Inflammatory macrophage (primary cell): ENCODE measurements around the gene SFI1.
A peak's percentile ranks its signal among the peaks of the same experiment; 100 is the strongest.

ENCODE experiments used
- DNase-seq, 2 donors: peaks; one replicate each; pipeline ENCODE4 v3.0.0-alpha.2; 2020 to 2022

SFI1 gene

DNA sequence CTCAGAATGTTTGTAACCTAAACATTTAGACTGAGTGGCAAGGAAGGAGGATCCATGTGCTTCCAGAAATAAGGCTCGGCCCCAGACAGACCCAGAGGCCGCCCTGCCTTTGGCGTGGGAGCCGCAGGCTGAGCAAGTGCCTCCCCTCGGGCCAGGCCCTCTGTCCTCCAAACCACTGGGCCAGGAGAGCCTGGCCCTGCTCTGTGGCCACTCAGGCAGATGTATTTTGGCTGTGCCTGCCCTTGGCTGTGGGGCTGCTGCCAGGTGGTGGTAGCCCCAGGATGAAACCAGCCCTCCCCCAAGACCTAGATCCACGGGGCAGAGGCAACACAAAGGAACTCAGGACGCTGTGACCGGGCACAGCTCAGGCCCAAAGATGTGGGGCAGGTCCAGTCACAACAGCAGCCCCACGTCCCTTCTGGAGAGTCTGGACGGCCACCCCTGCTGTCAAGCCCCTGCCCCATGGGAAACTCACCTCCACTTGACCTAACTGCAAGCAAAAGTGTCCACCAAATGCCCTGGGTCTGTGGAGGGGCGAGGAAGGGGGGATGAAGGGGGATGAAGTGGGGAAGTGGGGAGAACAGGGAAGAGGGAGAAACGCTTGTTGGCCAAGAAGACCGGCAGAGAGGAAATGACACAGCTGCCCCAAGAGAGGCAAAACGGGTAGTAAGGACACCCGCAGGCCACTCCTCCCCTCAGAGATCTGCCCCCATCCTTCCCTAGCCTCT is 141.7 kb downstream of the SFI1 start:
- DNase-seq = peak; percentile 91 to 92

DNA sequence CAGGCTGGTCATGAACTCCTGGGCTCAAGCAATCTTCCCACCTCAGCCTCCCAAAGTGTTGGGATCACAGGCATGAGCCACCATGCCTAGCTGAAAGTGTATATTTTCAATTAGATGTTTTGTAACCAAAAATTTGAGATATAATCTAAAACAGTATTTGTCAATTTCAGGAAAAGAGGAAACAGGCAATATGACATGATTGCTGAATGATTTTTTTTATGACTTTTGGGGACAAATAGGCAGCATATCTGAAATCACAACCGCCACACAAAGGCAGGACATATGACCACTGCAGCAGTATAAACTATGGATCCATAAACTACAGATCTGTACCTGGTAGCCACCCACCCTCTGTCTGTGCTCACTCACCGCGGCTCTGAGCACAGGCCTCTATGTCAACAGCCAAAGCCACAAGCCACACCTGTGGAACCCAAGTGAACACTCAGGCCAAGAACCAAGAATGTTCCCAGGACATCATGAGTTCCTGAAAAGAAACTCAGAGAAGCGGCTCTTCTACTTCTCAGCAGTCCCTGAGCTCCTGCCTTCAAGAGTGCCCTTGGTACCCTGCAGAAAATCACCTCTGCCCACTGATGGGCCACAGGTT is 143.2 kb downstream of the SFI1 start:
- DNase-seq = peak; percentile 34 to 60

DNA sequence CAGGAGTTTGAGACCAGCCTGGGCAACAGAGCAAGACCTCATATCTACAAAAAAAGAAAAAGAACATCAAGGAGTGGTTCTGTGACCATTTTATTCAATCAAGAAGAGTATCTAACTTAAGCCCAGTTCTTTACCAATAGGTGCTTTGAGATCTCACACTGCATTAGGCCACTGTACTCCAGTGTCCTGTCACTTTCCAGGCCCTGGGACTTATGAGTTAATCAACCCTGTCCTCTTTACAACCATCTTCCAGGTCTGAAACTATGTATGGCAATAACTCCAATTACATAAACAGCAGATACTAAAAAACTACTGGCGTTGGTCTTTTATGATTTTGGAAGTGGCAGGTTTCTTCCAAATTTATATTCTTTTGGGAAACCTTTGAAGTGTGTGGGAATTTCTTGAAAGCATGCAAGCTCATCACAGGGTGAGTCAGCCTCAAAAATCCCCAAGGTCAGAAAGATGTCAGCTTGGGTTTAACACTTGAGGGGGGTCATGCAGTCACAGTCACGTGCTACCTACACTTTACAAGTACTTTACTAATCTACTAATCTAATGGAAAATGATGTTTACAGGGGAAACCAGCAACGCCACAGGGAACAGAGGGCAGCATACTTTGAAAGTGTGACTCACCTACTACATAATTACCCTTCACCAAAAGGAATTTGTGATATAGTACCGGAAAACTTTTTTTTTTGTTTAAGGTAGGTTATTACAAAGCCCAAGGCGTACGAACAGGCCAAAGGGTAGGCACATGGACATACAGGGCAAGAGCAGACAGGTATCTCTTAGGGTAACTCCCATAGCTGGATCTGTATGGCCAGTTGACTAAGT is 150.1 kb downstream of the SFI1 start:
- DNase-seq = peak in 1 of 2 donors; percentile 62

DNA sequence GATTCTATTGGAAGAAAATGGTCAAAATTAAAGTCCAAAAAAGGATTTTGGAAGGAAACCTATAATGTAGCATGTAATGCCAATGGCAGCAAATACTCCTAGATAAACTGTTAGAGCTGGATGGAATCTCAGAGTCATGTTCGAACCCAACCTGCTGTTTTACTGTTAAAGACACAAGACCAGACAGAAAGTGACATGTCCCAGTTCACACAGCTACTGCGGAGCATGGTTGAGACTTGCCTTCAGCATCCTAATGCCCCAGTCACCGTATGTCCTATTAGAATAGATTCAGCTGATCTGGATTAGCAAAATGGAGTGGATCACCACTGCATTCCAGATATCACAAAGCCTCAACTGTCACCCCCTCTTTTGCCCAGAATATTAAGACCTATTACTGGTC is 150.7 kb downstream of the SFI1 start:
- no peak for DNase-seq

DNA sequence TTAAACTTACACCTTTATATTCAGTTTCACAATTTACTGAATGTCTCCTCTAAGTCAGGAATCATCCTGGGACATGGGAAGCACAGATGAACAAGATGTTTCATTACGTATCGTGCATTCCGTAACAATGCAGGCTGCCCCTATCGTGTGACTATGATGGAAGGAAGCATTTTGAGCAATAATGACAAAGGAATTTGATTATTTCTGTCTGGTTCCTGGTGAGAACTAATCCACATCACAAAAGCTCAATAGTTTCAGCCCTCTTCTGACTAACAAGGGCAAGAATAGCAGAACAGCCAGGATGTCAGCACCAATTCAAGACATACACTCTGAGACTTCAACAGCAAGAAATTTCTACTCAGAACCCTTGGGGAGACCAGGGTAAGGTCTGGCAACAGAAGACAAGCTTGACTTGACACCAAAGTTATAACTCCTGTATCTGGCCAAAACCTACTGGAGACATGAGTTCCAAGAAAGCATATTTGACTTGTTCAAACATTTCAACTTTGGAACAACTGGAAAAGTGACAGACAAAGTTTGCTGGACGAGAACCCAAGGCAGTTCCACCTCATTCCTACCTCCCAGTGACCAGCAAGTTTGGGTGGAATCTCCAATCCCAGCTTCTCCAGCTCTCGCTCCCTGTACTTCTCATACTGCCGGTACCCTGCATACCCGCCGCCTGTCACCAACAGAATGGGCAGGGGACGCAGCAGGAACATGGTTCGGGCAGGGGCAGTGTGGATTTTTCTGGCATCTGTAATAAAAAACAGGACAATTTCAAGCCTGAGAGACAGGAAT is 151.4 kb downstream of the SFI1 start:
- no peak for DNase-seq

DNA sequence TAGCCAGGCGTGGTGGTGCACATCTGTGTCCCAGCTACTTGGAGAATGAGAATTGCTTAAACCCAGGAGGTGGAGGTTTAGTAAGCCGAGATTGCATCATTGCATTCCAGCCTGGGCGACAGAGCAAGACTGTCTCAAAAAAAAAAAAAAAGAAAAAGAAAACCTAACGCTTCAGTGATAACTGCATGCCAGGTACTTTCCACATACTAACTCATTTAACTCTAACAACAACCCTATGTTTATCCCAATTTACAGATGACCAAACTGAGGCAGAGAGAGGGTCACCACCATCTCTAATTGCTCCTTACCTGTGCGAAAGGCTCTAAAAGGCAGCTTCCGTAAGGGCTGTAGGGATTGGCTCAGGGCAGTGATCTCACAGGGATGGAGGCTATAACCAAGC is 154.1 kb downstream of the SFI1 start:
- peak; percentile 22 to 49 for DNase-seq

DNA sequence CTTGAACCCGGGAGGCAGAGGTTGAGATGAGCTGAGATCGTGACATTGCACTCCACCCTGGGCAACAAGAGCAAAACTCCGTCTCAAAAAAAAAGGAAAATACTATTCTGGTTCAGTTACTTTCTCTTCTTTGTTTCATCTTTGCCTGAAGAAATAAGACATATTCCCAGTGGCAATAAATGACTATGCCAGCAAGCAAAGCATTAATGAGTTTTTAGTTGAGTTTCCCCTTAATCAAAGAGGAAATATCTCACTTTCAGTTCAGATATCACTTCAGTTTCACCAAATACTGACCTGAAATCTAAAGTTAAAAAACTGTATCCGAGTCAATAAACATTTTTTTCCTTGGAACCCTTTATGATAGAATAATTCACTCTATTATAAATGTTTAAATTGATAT is 155.3 kb downstream of the SFI1 start:
- DNase-seq = no peak

DNA sequence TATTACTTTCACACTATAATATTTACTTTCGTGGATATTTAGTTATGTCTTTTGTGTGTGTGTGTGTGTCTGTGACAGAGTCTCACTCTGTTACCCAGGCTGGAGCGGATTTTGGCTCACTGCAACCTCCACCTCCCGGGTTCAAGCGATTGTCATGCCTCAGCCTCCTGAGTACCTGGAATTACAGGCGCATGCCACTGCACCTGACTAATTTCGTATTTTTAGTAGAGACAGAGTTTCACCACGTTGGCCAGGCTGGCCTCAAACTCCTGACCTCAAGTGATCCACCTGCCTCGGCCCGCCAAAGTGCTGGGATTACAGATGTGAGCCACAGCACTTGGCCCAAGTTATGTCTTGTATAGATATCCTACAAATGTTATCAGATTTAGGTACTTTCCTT is 155.8 kb downstream of the SFI1 start:
- DNase-seq = no peak

DNA sequence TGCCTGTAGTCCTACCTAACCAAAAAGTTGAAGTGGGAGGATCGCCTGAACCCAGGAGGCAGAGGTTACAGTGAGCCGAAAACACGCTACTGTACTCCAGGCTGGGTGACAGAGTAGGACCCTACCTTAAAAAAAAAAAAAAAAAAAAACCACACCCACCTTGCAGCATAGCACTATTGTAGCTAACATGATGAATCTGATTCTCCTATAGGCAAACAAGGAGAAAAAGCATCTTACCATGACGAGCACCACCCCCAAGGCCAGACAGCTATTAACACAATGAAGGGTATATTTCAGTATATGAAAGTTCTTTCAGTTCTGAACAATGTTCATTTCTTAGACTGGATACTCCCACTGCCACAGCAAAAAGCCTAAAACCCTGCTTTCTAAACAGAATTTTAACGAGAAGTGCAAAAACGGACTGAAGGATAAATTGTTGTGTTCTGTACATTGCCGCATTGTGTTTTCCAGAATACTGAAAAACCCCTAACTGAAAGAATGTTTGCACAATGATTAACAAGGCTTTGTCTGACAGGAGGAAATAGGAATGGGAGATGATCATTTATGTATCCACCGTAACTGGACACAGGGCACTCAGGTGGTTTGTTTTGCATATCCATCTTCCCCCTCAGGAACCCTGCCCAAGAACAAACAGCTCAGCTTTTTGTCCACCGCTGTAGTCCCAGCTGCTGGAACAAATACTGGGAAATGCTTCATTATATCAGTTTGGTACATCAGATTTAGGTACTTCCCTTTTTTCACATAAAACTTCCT is 156.8 kb downstream of the SFI1 start:
- DNase-seq = no peak

DNA sequence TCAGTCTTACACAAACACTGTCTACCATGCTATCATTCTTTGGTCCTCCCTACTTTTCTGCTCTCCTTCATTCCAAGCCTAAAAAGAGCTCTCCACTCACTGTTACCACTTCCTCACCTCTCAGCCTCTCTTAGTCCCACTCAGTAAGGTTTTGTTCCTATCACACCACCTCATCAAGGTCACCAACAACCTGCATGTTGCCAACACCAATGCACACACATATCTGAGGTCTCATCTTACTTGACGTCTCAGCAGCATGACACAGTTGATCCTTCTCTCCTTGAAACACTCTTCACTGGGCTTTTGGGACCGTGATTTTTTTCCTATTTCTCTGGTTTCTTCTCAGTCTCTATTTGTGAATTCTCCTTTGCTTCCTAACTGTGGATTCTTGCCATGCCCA is 157.6 kb downstream of the SFI1 start:
- no peak for DNase-seq

DNA sequence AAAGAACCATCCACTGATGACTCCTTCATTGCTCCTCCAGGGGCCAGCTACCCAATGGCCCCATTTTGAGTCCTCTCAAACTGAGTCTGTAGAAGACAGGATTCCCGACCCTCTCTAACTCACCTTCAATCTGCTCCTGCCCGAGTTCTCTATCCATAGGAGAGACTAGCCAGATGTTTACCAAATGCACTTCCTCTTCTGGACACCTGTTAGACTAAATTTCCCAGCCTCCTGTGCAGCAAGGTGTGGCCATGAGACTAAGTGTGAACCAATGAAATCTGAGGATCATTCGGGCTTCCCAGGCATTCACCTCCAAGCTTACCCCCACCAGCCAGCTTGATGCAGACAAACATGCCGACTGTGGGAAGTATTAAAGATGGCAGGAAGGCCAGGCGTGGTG is 158.1 kb downstream of the SFI1 start:
- DNase-seq = no peak

DNA sequence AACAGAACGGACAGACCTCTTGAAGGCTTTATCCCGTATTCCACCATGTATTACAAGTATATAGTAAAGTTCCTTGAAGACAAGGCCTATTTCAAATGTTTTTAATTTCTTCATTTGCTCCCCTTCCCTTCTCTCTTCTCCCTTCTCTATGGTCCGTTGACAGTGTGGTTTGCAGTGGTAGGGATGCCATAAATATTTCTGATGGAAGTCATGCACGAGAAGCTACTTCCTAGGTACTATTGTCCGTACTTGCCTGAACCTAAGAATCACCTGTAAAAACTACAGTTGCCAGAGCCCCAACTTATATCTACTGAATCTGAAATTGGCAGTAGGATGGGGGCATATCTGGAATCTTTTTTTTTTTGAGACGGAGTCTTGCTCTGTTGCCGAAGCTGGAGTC is 162.9 kb downstream of the SFI1 start:
- no peak for DNase-seq

DNA sequence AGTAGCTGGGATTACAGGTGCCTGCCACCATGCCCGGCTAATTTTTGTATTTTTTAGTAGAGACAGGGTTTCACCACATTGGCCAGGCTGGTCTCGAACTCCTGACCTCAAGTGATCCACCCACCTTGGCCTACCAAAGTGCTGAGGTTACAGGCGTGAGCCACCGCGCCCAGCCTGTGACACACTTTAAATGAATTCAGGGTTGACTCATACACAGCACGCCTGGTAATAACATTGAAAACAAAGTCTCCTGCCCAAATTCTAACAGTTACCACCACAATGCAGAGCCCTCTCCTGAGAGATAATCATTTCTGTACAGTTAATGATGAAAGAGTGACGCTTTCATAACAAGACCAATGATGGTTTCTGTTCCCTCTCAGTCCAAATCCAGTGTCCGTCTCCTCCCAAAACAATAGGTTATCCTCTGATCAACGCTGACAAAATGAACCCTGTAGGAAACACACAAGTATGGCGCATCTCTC is 164.6 kb downstream of the SFI1 start:
- DNase-seq = peak; percentile 22 to 32

DNA sequence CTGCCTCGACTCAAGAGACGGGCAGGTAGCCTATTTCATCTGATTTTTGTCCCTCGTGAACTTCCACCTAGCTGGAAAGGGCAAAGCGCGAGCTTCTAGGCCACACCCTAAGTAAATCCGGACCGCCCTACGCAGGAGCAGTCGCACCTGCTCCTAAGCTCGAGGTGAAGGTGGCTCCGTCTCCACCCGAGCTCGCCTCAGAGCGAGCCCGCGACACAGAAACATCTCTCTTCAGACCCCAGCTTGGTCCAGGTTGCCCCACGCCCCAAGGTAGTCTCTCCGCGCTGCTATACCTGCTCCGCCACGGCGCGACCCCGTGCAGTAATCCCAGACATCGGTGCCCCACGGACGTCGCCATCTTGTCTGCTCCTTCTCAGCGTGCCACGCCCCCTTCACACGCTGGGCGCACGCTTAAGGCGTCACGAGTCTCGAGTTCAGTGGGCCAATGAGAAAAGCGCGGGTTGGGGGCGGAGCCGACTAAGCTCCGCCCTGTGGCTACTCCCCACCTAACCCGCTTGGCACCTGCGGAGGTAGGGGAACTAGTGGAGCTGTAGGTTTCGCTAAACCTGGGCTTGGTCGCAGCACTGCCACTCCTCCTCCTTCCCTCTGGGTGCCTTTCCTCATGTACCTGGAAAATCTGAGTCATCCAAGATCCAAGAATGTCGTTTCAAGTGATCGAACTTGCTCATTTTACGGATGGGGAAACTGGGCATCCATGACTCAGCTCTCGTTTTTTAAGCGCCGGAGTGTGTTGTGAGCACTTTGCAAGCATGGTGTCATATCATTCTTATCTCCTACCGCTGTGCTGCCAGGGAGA is 165.7 kb downstream of the SFI1 start, which contains the start of gene PISD:
TSS of gene PISD (minus strand) at position 365 of the 817 bp plus-strand sequence. CDS start at position 358, 7 bp downstream.
- DNase-seq = peak; percentile 96 to 97

DNA sequence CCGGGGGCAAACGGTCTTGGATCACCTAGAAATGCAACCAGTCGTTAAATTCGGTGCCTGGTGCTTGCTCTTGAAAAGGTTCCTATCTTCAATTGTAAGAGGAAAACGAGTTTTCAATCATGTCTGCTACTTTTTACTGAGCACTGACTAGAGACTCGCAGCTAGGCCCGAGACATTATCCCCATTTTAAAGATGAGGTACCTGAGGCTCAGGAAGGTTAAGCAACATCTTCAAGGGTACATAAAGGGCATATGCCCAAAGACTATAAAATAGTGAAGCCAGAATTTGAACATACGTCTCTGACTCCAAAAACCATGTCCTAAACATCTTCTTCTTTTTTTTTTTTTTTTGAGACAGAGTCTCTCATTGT is 166.3 kb downstream of the SFI1 start:
- DNase-seq = no peak
